ENCODE data around the gene BRMS1.

The BRMS1 gene

DNA sequence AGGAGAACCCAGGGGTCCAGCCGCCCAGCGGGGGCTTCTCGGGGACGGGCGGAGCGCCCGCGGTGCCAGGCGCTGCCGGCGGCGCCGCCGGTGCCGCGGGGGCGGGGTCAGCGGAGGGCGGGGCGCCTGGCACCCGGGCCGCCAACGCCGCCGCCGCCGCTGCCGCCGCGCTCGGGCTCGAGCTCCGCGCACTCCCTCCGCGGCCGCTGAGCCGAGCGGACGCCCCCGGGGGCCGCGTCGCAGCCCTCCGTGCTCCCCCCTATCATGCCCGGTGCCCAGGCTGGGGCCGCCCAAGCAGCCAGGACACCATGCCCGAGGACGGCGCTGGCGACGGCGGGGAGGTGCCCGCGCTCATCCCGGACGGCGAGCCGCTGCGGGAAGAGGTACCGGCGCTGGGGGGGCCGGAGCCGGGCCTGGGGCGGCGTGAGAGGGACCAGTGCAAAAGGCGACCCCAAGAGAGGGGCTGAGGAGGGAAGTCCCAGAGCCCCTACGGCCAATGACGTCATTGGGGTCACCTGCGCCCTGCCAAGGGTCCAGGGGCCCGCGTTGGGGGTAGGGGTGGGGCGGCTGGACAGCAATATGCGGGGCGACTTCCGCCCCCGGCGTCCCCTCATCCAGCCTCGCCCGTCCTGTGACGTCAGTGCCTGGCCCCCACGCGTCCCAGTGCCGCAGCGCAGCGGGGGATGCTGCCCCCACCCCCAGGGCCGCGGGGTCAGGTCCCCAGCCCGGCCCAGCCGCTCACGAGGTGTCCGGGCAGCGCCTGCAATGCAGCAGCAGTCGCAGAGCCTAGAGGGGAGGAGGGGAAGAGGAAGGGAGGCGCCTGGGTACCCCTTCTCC is 53.0 kb downstream of the BRMS1 start, which contains the start of gene TMEM151A:
TMEM151A (plus strand) TSS at position 189 of the 837 bp plus-strand sequence; CDS start at position 309, 120 bp downstream.
- DNase-seq (ENCODE audit: low read depth) = no peak
- TF ChIP-seq, protein P1, sequence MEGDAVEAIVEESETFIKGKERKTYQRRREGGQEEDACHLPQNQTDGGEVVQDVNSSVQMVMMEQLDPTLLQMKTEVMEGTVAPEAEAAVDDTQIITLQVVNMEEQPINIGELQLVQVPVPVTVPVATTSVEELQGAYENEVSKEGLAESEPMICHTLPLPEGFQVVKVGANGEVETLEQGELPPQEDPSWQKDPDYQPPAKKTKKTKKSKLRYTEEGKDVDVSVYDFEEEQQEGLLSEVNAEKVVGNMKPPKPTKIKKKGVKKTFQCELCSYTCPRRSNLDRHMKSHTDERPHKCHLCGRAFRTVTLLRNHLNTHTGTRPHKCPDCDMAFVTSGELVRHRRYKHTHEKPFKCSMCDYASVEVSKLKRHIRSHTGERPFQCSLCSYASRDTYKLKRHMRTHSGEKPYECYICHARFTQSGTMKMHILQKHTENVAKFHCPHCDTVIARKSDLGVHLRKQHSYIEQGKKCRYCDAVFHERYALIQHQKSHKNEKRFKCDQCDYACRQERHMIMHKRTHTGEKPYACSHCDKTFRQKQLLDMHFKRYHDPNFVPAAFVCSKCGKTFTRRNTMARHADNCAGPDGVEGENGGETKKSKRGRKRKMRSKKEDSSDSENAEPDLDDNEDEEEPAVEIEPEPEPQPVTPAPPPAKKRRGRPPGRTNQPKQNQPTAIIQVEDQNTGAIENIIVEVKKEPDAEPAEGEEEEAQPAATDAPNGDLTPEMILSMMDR (IDR thresholded peaks at IDR 0.05; ENCODE audit: control insufficient read depth, extremely low read depth, insufficient read depth) = no peak
- H3K4me3 ChIP-seq (ENCODE audit: low read depth, low read length) = peak within 1 kb of the TSS; percentile 36

DNA sequence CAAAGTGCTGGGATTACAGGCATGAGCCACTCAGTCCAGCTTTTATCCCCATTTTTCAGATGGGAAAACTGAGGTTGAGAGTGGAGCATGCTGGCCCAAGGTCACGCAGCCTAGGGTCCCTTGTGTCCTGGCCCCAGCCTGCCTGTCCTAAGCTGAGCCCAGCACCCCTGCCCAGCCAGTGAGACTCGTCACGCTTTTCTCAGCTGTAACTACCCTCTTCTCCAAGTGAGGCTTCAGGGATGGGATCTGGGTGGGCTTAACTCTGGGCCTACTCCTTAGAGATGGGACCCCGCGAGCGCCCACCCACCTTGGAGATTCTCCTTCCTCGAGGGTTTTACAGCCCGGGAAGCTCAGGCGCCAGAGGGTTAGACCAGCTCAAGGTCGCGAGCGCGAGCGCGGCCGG is 53.6 kb downstream of the BRMS1 start:
- DNase-seq (ENCODE audit: low read depth) = no peak
- H3K4me3 ChIP-seq (ENCODE audit: low read depth, low read length) = no peak overlapping the region
- TF ChIP-seq, protein P1 (IDR thresholded peaks at IDR 0.05; ENCODE audit: control insufficient read depth, extremely low read depth, insufficient read depth) = no peak

DNA sequence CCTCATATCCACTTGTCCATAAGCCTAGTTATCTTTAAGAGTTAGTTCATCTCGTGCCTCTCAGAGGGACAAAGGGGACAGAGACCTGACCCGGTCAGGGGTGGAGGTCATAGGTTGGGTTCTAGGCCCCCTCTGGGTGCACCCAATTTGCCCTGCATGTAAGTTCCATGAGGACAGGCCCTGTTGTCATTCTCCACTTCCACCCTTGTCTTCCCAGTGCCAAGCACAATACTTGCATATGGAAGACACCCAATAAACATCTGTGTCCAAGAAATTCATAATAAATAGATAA is 54.6 kb downstream of the BRMS1 start:
- DNase-seq (ENCODE audit: low read depth) = no peak
- peak overlapping the region; percentile 85 for H3K4me3 ChIP-seq (ENCODE audit: low read depth, low read length)
- TF ChIP-seq, protein P1 (IDR thresholded peaks at IDR 0.05; ENCODE audit: control insufficient read depth, extremely low read depth, insufficient read depth) = no peak

DNA sequence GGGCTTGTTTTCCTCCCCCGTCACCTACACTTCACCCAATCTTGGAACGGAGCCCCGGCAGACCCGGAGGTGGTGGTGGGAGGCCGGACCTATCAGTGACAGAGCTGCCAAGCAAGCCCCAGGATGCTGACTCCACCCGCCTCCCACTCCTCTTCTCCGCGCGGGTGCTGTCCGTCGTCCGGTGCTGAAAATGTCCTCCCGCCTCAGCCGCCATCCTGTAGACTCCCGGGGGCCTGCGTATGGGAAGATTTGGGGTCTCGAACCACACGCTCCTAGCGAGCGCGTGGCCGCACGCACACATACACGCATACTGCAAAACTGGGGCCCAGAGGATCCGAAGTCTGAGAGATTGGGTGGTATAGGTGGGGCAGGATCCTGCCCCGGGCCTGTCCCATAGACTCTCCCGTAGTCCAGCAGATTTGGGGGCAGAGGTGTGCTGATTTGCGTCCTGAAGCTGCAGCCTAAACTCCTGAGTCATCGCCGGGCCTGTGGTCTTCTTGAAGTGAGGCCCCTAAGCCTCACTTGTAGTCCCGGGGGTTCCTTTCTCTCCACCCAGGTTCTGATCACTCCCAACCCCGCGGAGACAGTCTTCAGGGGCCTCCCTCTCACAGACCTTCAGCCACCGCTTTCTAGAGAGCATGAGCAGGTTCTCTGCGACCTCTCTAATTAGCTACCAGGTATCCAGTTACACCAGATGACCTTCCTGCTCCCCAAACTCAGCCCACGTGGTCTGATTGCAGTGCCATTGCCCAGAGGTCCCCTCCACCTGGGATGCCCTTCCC is 55.2 kb downstream of the BRMS1 start:
- TF ChIP-seq, protein P1 (IDR thresholded peaks at IDR 0.05; ENCODE audit: control insufficient read depth, extremely low read depth, insufficient read depth) = no peak
- DNase-seq (ENCODE audit: low read depth) = no peak
- H3K4me3 ChIP-seq (ENCODE audit: low read depth, low read length) = peak overlapping the region; percentile 85

DNA sequence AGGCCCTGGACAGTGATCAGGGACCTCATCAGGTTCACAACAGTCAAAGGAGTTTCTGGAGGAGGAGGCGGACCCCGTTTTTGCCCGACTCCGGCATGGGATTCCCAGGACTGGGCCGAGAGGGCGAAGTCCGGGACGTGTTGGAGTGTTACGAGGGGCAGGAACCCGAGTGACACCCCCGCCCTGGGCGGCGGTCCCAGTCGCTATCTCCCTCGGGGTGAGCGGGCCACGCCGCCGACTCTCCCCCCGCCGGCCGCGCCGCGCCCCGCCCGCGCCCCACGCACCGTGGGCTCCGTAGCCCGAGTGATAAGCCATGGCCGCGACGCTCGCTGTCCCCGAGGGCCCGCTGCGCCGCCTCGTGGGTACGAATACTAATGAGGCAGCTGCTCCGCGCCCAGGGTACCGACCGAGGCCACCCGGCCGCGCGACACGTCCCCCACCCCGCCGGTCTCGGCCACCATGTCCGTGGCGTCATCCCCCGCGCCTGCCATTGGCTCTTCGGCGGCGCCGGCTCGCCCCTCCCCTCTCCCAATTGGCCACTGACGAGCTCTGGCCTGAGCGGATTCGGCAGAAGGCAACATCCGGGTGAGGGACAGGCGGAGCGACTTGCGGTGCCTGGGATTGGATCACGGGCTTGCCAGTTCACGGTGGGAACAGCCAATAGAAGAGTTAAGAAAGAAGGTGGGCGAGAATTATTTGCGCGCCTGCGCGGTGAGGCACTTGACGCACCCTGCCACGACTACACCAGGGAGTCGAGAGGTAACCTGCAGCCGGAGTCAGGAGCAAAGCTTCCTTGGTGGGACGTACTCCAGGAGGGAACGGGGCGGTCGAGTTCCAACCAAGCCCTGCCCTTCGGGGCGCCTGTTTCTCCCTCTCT is 56.0 kb downstream of the BRMS1 start, which contains the start of gene YIF1A:
YIF1A (minus strand) TSS at position 473 of the 877 bp plus-strand sequence; CDS start at position 315, 158 bp downstream.
- TF ChIP-seq, protein P1 (IDR thresholded peaks at IDR 0.05; ENCODE audit: control insufficient read depth, extremely low read depth, insufficient read depth) = no peak
- peak; percentile 99 for DNase-seq (ENCODE audit: low read depth)
- peak within 1 kb of the TSS; percentile 85 for H3K4me3 ChIP-seq (ENCODE audit: low read depth, low read length)

DNA sequence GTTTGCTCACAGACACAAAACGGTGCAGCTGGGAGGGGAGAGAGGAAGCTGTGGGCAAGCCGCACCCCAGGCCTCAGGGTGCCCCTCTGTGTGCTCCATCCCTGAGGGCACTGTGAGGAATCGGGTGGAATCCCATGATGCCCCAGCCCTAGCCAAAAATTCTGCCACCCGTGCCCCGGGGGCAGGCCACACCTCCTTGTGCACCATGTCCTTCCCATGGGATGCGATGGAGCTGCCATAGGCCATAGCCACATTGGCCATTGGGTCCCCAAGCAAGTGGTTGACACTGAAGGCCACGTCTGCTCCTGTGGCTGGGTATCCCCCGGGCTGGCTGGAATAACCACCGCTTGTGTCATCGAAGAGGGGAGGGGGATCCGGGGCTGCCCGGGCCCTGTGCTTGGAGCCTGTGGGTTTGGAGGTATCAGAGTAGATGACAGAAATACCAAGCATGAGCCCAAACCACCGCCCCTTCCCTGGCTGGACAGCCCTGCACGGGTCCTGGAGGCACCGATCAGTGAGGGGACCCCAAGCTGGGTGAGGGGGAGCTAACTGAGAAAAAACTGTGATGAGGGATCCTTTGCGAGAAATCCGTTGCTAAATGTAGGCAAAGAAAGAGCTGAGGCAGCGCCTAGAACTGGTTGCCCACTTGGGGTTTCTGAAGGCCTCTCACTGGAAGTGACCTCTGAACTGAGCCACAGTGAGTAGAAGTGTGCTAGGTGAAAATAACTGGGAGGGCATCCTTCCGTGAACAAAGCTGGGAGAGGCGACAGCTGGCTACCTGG is 56.8 kb downstream of the BRMS1 start:
- TF ChIP-seq, protein P1 (IDR thresholded peaks at IDR 0.05; ENCODE audit: control insufficient read depth, extremely low read depth, insufficient read depth) = no peak
- no peak for DNase-seq (ENCODE audit: low read depth)
- H3K4me3 ChIP-seq (ENCODE audit: low read depth, low read length) = peak overlapping the region; percentile 85

Data from LNCaP clone FGC (cell line).